GM21717 (cell line): ENCODE measurements around the gene TCN2.
A peak's percentile ranks its signal among the peaks of the same experiment; 100 is the strongest.
"Not testable (repeated sequence)": the region's sequence is repeated elsewhere in the genome, so short reads cannot be mapped to it uniquely, and the experiment has no call there.

Experiments
- ATAC-seq: cut with Tn5 transposase; IDR thresholded peaks from one replicate; pipeline ENCODE4 v1.9.1; 2021; ENCODE audit warnings: mild to moderate bottlenecking, moderate library complexity; ENCODE audit not compliant: unreplicated experiment

The TCN2 gene

GRCh38 chr22:30643055-30643875, 36.3 kb downstream of the TCN2 start:
- no peak for ATAC-seq

GRCh38 chr22:30646518-30647160, 39.7 kb downstream of the TCN2 start:
- ATAC-seq: no peak

- no peak for ATAC-seq
Observed at GRCh38 chr22:30647536-30647935, 40.6 kb downstream of the TCN2 start.

GRCh38 chr22:30648825-30649224, 41.9 kb downstream of the TCN2 start:
- no peak for ATAC-seq

- peak; percentile 74 for ATAC-seq
Observed at GRCh38 chr22:30649430-30650007, 42.5 kb downstream of the TCN2 start.

DNA sequence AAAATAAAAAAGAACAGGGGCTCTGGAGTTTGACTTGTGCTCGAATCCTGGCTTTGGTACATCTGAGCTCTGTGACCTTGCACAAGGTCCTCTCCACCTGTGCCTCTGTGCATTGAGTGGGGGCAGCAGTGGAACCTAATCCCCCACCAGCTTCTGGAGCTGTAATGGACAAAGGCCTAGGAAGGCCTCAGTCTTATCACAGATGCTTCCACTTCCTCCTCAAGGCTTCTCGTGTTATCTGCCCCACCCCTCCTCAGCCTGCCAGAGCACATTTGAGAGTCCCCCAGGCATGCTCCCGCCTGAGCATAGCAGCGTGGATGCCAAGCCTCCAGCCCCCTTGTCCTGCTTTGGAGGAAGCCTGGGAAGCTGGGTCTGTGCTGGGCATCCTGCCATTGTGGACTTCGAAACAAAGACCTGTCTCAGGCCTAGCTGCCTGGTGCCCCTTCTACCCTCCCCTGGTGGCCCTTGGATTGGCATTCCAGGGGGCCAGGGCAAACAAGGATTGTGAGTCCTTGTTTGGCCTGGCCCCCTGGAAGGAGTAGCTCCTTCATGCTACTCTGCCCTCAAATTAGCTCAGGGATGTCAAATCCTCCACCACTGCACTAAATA, 43.6 kb downstream of the TCN2 start:
- no peak for ATAC-seq

- ATAC-seq: no peak
Observed at GRCh38 chr22:30652852-30653251, 45.9 kb downstream of the TCN2 start.

DNA sequence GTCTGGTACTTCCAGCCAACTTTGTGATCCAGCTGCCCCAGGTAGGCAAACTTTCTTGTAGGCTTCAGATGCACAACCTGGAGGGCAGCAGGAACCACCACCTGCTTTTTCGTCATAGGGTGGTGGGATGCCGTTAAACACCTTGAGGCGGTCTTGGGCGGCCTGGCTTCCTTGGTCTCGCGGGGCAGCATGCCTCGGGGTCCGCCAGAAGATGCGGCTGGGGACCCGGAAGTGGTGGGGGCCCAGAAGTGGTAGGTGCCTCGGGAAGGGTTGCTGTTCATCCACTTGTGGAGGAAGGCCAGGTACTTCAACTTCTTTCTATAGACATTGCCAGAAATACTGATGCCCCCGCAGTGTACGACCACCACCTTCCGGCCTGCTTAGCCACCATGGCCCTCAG, 47.4 kb downstream of the TCN2 start:
- ATAC-seq: no peak

GRCh38 chr22:30655532-30655931, 48.6 kb downstream of the TCN2 start:
- ATAC-seq: no peak

GRCh38 chr22:30662040-30662439, 55.1 kb downstream of the TCN2 start:
- ATAC-seq: no peak

DNA sequence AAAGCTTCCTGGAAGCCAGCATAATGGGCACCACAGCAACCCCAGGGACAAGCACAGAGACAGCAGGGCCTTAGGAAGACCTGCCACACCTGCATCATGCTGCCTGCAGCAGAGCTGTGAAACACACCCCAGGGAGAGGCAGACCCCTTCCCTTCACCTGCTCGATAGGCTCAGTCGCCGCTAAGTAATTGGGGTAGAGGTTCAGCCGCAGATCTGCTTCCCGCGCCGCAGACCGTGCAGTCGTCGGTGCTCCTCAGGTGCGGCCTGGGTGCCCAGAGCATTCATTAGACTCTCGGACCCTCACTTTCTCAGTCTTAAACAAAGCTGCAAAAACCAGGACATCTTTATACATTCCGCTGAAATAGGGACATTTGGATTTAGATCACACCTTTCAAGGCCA, 57.8 kb downstream of the TCN2 start:
- ATAC-seq: no peak

DNA sequence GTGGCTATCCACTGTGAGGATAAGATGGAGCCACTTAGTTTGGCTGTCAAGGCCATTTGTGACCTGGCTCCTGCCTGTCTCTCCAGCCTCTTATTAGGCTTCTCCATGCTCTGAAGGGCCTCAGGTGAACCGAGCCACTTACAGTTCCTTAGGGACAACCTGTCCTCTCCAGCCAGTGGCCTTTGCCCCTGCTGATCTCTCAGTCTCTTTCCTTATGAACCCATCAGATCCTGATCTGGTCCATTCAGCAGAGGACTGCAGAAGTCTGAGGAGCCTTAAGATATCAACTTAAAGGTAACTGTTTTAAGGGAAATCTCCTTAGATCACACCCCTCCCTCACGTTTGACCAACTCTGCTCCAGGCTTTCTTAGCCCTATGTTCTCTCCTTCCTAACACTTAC, 58.3 kb downstream of the TCN2 start:
- ATAC-seq: no peak

DNA sequence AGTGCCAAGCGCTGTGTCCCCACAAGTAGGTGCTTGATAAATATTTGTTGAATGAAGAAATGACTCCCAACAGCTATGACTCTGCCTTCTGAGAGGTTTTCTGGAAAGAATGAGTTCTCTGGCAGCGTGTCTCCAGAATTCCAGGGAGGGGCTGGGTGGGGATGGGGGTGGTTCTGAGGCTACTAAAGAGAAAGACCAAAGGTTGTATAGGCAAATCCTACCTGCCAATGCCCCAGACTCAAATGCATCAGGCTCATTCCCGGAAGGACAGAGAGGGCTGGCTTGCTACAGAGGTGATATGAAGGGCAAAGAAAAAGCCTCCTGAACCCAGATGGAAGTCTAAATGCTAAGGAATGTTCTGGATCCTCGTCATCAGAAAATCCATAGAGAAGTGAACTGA, 58.8 kb downstream of the TCN2 start:
- no peak for ATAC-seq

- ATAC-seq: no peak
Observed at GRCh38 chr22:30667107-30667493, 60.1 kb downstream of the TCN2 start.

- ATAC-seq: peak; percentile 68
Observed at GRCh38 chr22:30667494-30668385, 60.8 kb downstream of the TCN2 start, which contains the start of gene DUSP18. TSS of gene DUSP18 (minus strand) at chr22:30667875. CDS start at chr22:30664003, 3,872 bp downstream.

GRCh38 chr22:30668386-30668710, 61.4 kb downstream of the TCN2 start:
- no peak for ATAC-seq

DNA sequence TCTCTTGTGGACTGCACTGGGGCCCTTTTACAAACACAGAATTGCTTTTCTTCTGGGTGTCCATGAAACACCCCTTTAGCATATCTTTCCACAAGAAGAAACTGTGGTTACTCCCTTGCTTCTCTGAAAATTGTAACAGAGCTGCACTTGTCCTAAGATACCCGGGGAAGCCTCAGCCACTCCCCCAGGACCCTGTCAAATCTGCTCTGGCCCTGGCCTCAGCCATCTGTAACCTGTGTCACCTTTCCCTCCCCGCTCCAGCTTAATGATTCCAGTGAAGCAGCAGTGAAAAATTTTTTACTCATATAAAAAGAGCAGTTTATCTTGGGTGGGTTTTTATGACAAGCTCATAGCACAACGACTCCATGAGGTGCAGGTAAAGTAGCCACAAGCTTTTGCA, 64.1 kb downstream of the TCN2 start:
- no peak for ATAC-seq

DNA sequence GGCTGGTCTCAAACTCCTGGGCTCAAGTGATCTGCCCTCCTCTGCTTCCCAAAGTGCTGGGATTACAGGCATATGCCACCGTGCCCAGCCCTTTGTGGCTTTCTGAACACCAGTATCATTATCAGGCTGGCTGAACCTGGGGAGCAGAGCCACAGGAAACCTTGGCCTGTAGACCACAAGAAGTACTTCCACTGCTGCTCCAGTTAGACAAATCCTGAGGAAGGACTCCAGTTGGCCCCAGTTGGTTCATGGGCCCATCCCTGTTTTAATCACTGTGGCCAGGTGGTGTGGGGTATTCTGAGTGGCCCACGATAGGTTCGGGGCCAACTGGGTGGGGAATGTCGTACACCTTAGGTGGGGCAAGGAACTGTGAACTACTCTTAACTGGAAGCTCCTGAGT, 66.2 kb downstream of the TCN2 start:
- no peak for ATAC-seq

DNA sequence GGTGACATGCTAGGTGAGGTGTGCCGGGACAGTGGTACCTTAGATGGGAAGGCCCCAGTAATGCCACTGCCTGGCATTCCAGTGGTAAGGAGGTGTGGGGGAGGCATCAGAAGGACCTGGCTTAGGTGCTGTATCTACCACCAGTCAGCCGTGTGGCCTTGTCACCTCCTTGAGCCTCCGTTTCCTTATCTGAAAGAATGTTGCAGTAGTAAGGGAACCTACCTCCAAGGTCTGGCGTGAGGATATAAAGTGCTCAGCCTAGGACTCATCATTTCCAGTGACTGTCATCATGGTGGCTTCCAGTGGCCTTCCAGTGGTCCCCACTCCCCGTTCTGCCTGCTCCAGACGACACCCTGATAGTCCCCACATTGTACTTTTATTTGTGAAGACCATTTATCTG, 67.5 kb downstream of the TCN2 start:
- no peak for ATAC-seq

GRCh38 chr22:30675436-30675835, 68.5 kb downstream of the TCN2 start:
- no peak for ATAC-seq

DNA sequence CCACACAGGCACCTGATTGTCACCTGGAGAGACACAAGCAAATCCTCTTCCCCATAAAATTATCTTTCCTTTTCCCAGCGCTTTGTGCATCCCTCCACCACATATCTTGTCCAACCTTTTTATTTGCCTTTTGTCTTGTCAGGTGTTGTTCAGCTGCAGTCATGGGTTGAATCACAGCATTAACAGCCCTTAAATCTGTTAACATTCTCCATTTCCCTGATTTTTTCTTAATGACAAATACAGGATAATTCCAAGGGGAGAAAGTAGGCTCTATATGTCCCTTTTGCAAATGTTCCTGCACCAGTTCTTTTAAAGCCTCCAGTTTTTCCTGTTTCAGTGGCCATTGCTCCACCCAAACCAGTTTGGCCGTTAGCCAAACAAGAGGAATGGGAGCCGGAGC, 69.6 kb downstream of the TCN2 start:
- not testable (repeated sequence) for ATAC-seq
